Measurements from ENCODE around the gene CXCL1. TPM values are rescaled to one million over a fixed set of nuclear protein-coding genes. Genes with fewer than 3 reads are reported as not detected.

Gene CXCL1
- polyA plus RNA-seq, 3 donors, result 1.7 to 4.4 (median 3.5) TPM

DNA sequence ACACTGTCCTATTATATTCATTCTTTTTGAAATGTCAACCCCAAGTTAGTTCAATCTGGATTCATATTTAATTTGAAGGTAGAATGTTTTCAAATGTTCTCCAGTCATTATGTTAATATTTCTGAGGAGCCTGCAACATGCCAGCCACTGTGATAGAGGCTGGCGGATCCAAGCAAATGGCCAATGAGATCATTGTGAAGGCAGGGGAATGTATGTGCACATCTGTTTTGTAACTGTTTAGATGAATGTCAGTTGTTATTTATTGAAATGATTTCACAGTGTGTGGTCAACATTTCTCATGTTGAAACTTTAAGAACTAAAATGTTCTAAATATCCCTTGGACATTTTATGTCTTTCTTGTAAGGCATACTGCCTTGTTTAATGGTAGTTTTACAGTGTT lies 1.6 kb downstream of the CXCL1 start:
- H3K9ac ChIP-seq (ENCODE audit: insufficient read depth, low read length, poor library complexity, severe bottlenecking), result no peak overlapping the region
- WGBS (ENCODE audit: insufficient coverage), result 100% methylated on average over 1 of the region's 1 CpG
- H3K4me2 ChIP-seq (replicated peaks; ENCODE audit: extremely low read depth, low read length, poor library complexity, severe bottlenecking), result no peak overlapping the region
- TF ChIP-seq, protein P1, sequence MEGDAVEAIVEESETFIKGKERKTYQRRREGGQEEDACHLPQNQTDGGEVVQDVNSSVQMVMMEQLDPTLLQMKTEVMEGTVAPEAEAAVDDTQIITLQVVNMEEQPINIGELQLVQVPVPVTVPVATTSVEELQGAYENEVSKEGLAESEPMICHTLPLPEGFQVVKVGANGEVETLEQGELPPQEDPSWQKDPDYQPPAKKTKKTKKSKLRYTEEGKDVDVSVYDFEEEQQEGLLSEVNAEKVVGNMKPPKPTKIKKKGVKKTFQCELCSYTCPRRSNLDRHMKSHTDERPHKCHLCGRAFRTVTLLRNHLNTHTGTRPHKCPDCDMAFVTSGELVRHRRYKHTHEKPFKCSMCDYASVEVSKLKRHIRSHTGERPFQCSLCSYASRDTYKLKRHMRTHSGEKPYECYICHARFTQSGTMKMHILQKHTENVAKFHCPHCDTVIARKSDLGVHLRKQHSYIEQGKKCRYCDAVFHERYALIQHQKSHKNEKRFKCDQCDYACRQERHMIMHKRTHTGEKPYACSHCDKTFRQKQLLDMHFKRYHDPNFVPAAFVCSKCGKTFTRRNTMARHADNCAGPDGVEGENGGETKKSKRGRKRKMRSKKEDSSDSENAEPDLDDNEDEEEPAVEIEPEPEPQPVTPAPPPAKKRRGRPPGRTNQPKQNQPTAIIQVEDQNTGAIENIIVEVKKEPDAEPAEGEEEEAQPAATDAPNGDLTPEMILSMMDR (IDR thresholded peaks at IDR 0.05), result no peak
- peaks cover 52 to 71% of the 10 kb centered on the region in 2 donors for H3K4me1 ChIP-seq (ENCODE audit: control insufficient read depth in 1 of 2, insufficient read depth in 2 of 2, low read length in 2 of 2)
- intact Hi-C loops (cut with micrococcal nuclease), result no loop called here
- peak overlapping the region in 5 of 7 donors; percentile 24 to 68 (median 53) for H3K27ac Mint-ChIP-seq
- peaks cover 0 to 6% (median 2%) of the 10 kb centered on the region in 3 donors for H3K27me3 Mint-ChIP-seq (ENCODE audit: low read depth in 3 of 3)
- H3K9me3 ChIP-seq (replicated peaks in 1 of 2; ENCODE audit: control insufficient read depth in 1 of 2, insufficient read depth in 1 of 2, low read length in 2 of 2), result no peaks in the 10 kb centered on the region
- H3K79me2 ChIP-seq (ENCODE audit: insufficient read depth, low read length), result peaks cover 4% of the 10 kb centered on the region
- no peaks in the 10 kb centered on the region for H4K20me1 ChIP-seq (ENCODE audit: insufficient read depth, low read length)
- H3K27me3 ChIP-seq (ENCODE audit: control insufficient read depth in 2 of 2, insufficient read depth in 2 of 2, low read length in 2 of 2), result no peaks in the 10 kb centered on the region
- H2AFZ ChIP-seq (ENCODE audit: insufficient read depth, low read depth, low read length, poor library complexity, severe bottlenecking), result no peak overlapping the region
- peaks cover 0 to under 1% of the 10 kb centered on the region in 2 donors for H3K36me3 Mint-ChIP-seq
- H3K4me1 Mint-ChIP-seq, result peaks cover 58% of the 10 kb centered on the region
- H3K9me3 Mint-ChIP-seq, result peaks cover 6 to 14% (median 9%) of the 10 kb centered on the region in 7 donors
- no peak for DNase-seq
- no peak overlapping the region for H3K4me3 ChIP-seq (replicated peaks in 1 of 3; ENCODE audit: low read depth in 2 of 3, low read length in 3 of 3)
- H3K4me3 Mint-ChIP-seq, result no peak overlapping the region
- H3K27ac ChIP-seq (ENCODE audit: low read depth in 1 of 2, low read length in 2 of 2), result no peak overlapping the region
- no peaks in the 10 kb centered on the region for H3K36me3 ChIP-seq (replicated peaks in 1 of 2; ENCODE audit: control insufficient read depth in 1 of 2, insufficient read depth in 2 of 2, low read length in 2 of 2)

DNA sequence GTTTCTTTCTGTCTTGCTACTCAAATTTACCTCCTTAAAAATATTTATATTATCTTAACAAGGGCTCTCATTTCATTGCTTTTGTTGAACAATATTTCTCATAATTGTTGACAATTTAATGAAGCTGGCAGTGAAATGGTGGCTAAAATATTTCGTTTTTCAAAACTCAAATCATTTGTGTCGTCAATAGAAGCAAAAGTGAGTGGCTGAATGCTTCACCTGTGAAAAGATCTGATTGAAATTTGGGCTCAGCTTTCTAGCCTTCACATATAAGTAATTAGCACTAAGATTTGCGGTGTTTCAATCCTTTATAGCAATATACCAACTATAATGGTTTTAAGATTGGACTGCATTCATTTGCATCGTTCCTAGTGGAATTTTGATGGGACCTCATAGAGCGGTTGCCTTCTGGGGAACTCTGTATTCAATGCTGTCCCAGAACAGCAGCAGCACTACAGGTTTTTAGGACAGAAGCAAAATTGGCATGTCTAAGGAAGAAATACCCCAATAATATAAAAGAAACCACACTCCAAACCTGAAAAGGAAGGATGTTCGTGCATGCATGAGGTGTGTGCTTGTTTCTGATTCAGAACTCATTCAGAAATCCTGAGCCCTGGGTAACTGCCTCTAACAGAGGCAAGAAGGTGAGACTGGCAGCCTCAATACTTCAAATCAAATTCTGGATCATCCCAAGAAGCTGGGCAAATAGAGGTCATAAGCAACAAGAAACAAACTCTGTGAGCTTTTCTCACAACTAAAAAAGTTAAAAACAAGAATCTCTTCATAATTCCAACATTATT lies 2.5 kb downstream of the CXCL1 start:
- Histone ChIP-seq H3K4me2 (replicated peaks; ENCODE audit: extremely low read depth, low read length, poor library complexity, severe bottlenecking) (no peak overlapping the region), H3K36me3 (replicated peaks in 1 of 2; ENCODE audit: control insufficient read depth in 1 of 2, insufficient read depth in 2 of 2, low read length in 2 of 2) (no peaks in the 10 kb centered on the region), H3K9ac (ENCODE audit: insufficient read depth, low read length, poor library complexity, severe bottlenecking) (no peak overlapping the region), H2AFZ (ENCODE audit: insufficient read depth, low read depth, low read length, poor library complexity, severe bottlenecking) (no peak overlapping the region), H3K27ac (ENCODE audit: low read depth in 1 of 2, low read length in 2 of 2) (peak overlapping the region in 1 of 2 donors; percentile 92), H4K20me1 (ENCODE audit: insufficient read depth, low read length) (no peaks in the 10 kb centered on the region), H3K79me2 (ENCODE audit: insufficient read depth, low read length) (peaks cover 4% of the 10 kb centered on the region), H3K27me3 (ENCODE audit: control insufficient read depth in 2 of 2, insufficient read depth in 2 of 2, low read length in 2 of 2) (no peaks in the 10 kb centered on the region), H3K9me3 (replicated peaks in 1 of 2; ENCODE audit: control insufficient read depth in 1 of 2, insufficient read depth in 1 of 2, low read length in 2 of 2) (no peaks in the 10 kb centered on the region), H3K4me1 (ENCODE audit: control insufficient read depth in 1 of 2, insufficient read depth in 2 of 2, low read length in 2 of 2) (peaks cover 52 to 70% of the 10 kb centered on the region in 2 donors), H3K4me3 (replicated peaks in 1 of 3; ENCODE audit: low read depth in 2 of 3, low read length in 3 of 3) (no peak overlapping the region)
- H3K27ac Mint-ChIP-seq, result peak overlapping the region in 3 of 7 donors; percentile 30 to 98 (median 50)
- TF ChIP-seq, protein P1 (IDR thresholded peaks at IDR 0.05), result no peak
- peaks cover 58% of the 10 kb centered on the region for H3K4me1 Mint-ChIP-seq
- no peak overlapping the region for H3K4me3 Mint-ChIP-seq
- H3K9me3 Mint-ChIP-seq, result peaks cover 6 to 14% (median 9%) of the 10 kb centered on the region in 7 donors
- no peak for DNase-seq
- H3K36me3 Mint-ChIP-seq, result no peaks in the 10 kb centered on the region
- peaks cover 0 to 6% (median 2%) of the 10 kb centered on the region in 3 donors for H3K27me3 Mint-ChIP-seq (ENCODE audit: low read depth in 3 of 3)
- 100% methylated on average over 2 of the region's 6 CpGs for WGBS (ENCODE audit: insufficient coverage)
- intact Hi-C loops (cut with micrococcal nuclease), result no loop called here
